NCI-H774 (cell line): ENCODE results near the gene GNA12.
"Not testable (repeated sequence)": the region's sequence is repeated elsewhere in the genome, so short reads cannot be mapped to it uniquely, and the experiment has no call there.

Experiments
- DNase-seq: peaks from one replicate; lab custom pipeline; 2025; lab: John Stamatoyannopoulos, UW

Gene GNA12

GRCh38 chr7:2751086-2751485, 93.0 kb downstream of the GNA12 start:
- DNase-seq = no peak

GRCh38 chr7:2750004-2750407, 94.1 kb downstream of the GNA12 start:
- DNase-seq = no peak

- not testable (repeated sequence) for DNase-seq
Measured at GRCh38 chr7:2748684-2749083, 95.4 kb downstream of the GNA12 start.

- DNase-seq = not testable (repeated sequence)
Measured at GRCh38 chr7:2743523-2744185, 100.5 kb downstream of the GNA12 start.

- no peak for DNase-seq
Measured at GRCh38 chr7:2738766-2739549, 105.2 kb downstream of the GNA12 start.

- DNase-seq = no peak
Measured at GRCh38 chr7:2737771-2738540, 106.2 kb downstream of the GNA12 start.

GRCh38 chr7:2737005-2737743, 106.9 kb downstream of the GNA12 start:
- not testable (repeated sequence) for DNase-seq

- DNase-seq = no peak
Measured at GRCh38 chr7:2736411-2736914, 107.6 kb downstream of the GNA12 start.

- DNase-seq = no peak
Measured at GRCh38 chr7:2735744-2736143, 108.4 kb downstream of the GNA12 start.

- no peak for DNase-seq
Measured at GRCh38 chr7:2734751-2735571, 109.1 kb downstream of the GNA12 start.

GRCh38 chr7:2734084-2734686, 109.9 kb downstream of the GNA12 start:
- no peak for DNase-seq

GRCh38 chr7:2732959-2733584, 111.0 kb downstream of the GNA12 start:
- DNase-seq = no peak

- DNase-seq = no peak
Measured at GRCh38 chr7:2732388-2732787, 111.7 kb downstream of the GNA12 start.

GRCh38 chr7:2730846-2731770, 113.0 kb downstream of the GNA12 start:
- DNase-seq = no peak

GRCh38 chr7:2729893-2730716, 114.0 kb downstream of the GNA12 start:
- no peak for DNase-seq

GRCh38 chr7:2729031-2729892, 114.8 kb downstream of the GNA12 start:
- DNase-seq = no peak
